GM10266 (cell line): Measurements from ENCODE around the gene RBBP7.

Experiments used
- DNase-seq: peaks from one replicate; pipeline ENCODE4 v3.0.0; 2012; ENCODE audit errors: extremely low spot score
- TF ChIP-seq, protein P1 (sequence below): IDR thresholded peaks from 2 replicates; pipeline ENCODE4 v1.5.1; 2012; ENCODE audit warnings: mild to moderate bottlenecking, low read depth; ENCODE audit not compliant: control insufficient read depth, insufficient read depth; ENCODE audit errors: missing control alignments

The RBBP7 gene

DNA sequence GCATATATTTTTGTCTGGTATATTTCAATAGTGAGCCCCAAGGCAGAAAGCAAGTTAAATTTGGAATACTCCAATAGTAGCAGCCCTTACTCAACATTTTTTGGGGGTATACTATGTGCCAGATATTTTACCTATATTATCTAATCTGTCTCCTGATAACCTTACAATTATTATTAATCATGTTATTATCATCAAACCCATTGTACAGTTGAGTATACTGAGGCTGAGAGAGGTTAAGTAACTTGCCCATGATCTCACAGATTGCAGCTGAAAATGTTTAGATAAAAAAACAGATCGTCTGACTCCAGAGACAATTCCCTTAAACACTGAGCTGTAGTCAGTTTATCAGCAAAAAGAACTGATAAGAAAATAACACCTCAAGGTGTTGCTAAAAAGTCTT lies 6.5 kb upstream of the RBBP7 start:
- TF ChIP-seq, protein P1, sequence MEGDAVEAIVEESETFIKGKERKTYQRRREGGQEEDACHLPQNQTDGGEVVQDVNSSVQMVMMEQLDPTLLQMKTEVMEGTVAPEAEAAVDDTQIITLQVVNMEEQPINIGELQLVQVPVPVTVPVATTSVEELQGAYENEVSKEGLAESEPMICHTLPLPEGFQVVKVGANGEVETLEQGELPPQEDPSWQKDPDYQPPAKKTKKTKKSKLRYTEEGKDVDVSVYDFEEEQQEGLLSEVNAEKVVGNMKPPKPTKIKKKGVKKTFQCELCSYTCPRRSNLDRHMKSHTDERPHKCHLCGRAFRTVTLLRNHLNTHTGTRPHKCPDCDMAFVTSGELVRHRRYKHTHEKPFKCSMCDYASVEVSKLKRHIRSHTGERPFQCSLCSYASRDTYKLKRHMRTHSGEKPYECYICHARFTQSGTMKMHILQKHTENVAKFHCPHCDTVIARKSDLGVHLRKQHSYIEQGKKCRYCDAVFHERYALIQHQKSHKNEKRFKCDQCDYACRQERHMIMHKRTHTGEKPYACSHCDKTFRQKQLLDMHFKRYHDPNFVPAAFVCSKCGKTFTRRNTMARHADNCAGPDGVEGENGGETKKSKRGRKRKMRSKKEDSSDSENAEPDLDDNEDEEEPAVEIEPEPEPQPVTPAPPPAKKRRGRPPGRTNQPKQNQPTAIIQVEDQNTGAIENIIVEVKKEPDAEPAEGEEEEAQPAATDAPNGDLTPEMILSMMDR, result no peak
- DNase-seq, result no peak

DNA sequence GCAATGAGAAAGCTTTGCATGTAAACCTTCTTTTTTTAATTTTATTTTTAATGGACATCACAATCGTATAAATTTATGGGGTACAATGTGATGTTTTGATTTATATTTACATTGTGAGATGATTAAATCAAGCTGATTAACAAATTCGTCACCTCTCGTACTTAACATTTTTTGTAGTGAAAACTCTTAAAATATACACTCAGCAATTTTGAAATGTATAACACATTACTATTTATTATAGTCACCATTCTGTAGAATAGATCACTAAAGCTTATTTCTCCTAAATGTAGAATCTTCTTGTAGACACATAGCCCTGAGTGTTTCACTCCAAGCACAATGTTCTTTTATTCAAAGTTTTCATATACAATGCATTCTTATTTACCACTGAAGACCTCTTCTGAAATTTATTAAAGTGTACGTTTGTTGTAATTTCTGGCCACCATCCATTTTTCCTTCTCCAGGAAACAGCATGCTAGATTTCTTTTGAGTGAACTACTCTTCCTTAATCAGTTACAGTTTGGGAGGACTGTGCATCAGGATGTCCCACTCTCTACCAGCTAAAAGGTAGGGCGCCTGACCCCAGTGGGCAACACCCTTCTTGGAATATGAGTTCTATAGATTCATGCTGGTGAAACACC lies 4.4 kb upstream of the RBBP7 start:
- TF ChIP-seq, protein P1, result no peak
- DNase-seq, result no peak

DNA sequence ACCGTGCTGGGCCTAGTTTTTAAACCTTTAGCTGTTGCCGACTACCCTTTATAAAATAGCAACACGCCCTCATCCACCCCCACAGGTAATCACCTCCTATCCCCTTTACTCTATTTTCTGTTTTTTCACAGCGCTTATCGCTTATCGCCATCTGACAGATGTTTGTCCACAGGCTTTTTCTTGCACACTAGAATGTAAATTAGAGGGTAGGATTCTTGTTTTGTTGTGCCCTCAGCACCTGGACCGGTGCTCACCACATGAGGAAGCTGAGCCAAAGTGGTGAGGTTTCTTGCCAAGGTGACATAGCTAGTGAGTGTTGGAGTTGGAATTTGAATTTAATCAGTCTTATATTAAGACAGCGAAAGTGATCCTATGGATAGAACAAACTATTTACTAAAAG lies 2.9 kb upstream of the RBBP7 start:
- DNase-seq, result no peak
- TF ChIP-seq, protein P1, result no peak

DNA sequence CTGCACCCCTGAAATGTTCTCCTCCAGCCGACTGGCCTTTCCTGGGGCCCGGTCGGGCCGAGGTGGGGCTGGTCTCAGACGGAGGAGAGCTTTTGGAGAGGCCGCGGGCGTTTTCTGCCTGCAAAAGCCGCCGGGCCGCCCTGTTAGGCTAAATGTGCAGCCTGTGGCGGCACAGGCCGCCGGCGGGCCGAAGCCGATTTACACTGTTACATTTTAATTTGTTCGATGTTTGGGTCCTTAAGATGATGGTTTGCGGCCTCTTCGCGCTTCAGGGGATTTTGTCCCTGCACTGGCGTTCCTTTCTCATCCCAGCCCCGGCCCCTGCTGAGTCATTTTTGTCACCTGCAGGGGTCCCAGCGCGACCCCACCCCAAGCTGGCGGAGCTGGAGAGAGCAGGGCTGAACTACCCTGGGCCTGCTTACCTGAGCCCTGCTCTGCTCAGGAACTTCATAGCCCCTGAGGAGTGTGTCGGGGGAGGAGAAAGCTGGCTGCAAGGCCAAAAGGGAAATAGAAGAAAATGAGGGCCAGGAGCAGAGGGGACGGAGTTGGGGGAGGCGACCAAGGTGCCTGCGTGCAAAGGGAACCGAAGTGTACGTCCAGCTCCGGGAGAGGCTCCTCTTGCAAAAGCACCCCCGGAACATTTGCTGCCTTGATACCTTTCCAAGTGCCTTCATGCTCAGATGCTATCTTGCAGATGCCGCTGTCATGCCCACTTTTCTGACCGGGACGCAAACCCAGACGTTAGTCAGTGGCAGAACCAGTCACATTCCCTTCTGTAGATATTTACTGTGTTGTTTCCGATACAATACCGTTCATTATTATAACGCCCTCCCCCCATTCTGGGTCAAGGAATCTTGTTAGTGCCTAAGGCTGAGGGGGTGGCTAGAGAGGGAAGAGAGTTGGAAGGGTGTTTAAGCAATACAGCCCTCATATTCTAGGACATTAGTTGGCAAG lies 977 bp upstream of the RBBP7 start:
- DNase-seq, result no peak
- TF ChIP-seq, protein P1, result no peak

DNA sequence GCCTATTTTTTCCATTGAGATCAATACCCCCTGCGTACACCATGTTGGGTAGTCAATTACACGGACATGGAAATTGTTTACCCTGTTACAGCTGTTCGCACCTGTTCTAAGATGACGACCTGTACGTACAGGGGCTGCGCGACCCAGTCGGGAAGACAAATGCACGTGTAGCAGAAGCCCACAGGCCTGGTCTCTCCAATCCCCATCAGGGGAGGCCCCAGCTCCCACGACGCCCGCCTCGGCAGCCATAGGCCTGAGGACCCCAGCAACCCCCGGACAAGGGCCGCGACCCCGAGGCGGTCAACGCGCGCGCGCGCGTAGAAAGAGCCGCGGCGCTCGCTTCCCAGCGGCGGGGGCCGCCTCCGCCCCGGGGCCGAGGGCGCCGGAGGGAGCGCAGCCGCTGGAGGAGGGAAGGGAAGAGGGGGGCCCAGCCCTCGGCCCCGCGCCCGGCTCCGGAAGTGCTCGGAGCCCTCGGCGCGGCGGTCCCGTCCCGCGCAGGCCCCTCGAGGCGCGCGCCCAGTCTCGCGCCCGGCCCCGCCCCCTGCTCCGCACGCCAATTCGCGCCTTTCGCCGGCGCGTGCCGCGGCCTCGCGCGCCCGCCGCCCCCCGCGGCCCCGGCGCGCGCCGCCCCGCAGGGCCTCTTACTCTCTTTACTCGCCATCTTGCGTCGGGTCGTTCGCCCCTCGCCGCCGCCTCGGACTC lies 618 bp downstream of the RBBP7 start:
- TF ChIP-seq, protein P1, result no peak
- peak; percentile 53 for DNase-seq

DNA sequence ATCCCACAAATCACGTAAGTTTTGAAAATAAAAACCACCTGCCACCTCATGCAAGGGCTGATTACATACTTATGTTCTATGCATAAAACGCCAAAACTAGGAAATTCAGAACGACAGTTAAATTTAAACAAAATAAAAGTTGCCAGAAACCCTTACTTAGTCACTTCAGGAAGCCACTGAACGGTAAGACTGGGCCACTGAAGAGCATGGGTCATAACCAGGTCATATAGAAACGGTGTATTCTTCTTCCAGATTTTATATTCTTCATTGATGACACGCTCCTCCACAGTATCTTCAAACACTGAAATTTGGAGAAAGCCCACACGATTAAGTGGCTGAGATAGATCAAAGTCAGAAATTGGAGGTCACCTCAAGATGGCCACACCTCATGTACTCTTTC lies 1.2 kb downstream of the RBBP7 start:
- TF ChIP-seq, protein P1, result no peak
- no peak for DNase-seq
